Suppressor macrophage treated with lipopolysaccharide for 4 hours (primary cell): ENCODE measurements around the gene FGFBP3.
A peak's percentile ranks its signal among the peaks of the same experiment; 100 is the strongest.

Experiments
- DNase-seq: peaks from one replicate; pipeline ENCODE4 v3.0.0-alpha.2; 2020

The FGFBP3 gene

GRCh38 chr10:91901784-91902677 lies 7.3 kb downstream of the FGFBP3 start:
- peak; percentile 88 for DNase-seq

- no peak for DNase-seq
Measured at GRCh38 chr10:91897421-91897820, 11.9 kb downstream of the FGFBP3 start.

GRCh38 chr10:91896212-91896756 lies 13.0 kb downstream of the FGFBP3 start:
- DNase-seq = no peak

- DNase-seq = peak; percentile 60
Measured at GRCh38 chr10:91894261-91894685, 15.0 kb downstream of the FGFBP3 start.

GRCh38 chr10:91893051-91893450 lies 16.2 kb downstream of the FGFBP3 start:
- peak; percentile 50 for DNase-seq

GRCh38 chr10:91891125-91892001 lies 17.9 kb downstream of the FGFBP3 start:
- DNase-seq = peak; percentile 65

DNA sequence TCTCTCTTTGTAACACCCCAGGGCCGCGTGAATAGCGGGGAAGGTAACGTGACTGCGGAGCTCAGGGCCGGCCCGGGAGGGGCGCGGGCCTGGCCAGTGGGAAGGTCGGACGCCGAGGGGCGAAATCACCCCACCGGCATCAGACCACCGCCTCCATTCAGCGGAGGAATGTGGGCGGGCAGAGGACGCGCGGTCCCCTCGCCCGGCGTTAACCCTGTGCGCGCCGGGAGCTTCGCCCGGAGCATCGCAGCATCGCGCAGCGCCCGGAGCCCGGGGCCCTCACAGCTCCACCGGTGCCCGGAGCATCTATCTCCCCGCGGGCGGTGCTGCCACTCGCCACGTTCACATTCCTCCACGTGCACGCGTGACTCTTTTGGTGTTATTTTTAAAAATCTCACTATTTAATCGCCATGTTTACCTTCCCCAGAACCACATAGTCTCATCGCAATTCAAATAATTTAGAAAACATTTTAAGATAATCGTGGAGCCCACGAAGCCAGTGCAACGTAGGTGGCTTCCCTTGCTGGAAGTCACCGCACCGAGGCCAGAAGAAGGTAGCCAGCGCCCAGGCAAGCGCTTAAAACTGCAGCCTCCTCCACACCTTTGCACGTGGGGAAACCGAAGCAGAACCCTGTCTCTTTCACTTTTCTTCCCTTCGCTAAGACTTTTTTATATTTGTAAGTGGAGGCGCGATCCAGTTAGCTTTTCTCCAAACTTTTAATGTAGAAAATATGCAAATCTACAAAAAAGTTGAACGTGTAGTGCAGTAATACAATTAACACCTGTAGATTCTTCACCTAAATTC lies 21.8 kb downstream of the FGFBP3 start:
- DNase-seq = no peak

DNA sequence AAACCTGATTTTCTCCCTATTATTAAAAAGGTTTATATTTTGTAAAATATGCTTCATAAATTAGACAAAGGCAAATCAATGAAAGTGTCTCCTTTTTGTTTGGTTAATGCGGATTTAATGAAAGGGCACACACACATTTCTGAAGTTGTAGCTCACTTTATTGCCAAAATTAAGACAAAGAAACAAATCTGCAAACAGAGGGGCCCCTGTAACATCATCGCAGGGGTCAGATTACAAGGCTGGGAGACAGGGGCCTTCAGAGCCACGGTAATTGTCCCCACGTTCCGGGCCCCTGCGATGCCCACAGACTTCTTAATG lies 22.4 kb downstream of the FGFBP3 start:
- DNase-seq = no peak

- DNase-seq = no peak
Measured at GRCh38 chr10:91885362-91886079, 23.8 kb downstream of the FGFBP3 start.

DNA sequence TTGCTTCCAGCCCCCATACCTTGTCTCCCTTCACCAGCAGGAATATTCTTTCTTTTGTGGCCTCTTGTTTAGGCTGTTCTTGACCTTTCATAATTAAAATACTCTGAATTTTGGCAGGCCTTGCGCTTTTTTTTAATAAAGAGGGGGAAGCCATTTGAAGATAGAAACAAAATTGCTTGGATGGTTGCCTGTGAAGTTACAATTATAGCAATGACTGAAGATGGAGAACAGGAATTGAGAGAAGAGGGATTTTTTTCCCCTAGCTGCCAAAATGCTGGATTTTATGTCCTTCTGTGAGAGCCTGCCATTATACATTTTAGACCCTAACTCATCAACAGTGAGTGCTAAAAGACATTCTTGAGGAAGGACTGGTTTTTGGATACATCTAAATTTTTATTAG lies 24.8 kb downstream of the FGFBP3 start:
- DNase-seq = no peak

DNA sequence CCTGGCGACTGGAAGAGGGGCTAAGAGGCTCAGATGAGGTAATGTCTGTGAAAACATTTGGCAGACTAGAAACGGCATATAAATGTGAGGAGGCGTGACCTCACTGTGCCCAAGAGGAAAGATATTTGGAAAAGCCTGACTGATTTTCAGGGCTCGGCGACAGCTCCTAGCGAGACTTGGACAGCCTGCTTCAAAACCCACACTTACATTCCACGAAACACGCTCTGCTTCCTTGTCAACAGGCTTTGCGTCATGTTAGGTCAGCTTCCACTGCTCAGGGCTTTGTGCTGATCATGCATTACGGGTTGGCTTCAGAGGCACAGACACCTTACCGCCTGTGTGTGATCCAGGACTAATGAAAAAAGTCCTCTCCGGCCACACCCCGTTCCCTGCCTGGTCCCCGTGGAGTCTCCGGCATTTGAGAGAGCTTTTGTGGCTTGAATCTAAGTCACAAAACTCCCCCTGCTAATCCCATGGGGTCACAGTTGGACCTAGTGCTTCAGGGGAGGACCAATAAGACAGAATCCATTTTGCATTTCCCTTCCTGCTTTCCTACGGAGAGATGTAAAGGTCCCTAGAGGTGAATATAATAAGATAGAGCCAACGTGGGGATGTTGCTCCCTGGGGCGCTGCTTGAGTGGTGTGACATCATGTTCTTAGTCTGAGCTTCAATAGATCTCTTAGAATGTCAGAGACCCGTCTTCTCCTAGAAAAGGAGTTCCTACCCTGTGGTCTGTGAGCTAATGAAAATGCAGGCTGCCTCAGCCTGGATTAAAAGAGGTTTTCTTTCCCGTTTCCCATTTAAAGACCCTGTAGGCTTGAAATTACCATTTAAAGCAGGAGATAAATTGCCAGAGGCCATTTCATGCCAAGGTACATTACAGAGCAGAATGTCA lies 25.5 kb downstream of the FGFBP3 start:
- DNase-seq = no peak

GRCh38 chr10:91880310-91880709 lies 29.0 kb downstream of the FGFBP3 start:
- DNase-seq = no peak

GRCh38 chr10:91879515-91880170 lies 29.6 kb downstream of the FGFBP3 start:
- DNase-seq = no peak

- DNase-seq = no peak
Measured at GRCh38 chr10:91875779-91876178, 33.5 kb downstream of the FGFBP3 start.

- no peak for DNase-seq
Measured at GRCh38 chr10:91875156-91875555, 34.1 kb downstream of the FGFBP3 start.

DNA sequence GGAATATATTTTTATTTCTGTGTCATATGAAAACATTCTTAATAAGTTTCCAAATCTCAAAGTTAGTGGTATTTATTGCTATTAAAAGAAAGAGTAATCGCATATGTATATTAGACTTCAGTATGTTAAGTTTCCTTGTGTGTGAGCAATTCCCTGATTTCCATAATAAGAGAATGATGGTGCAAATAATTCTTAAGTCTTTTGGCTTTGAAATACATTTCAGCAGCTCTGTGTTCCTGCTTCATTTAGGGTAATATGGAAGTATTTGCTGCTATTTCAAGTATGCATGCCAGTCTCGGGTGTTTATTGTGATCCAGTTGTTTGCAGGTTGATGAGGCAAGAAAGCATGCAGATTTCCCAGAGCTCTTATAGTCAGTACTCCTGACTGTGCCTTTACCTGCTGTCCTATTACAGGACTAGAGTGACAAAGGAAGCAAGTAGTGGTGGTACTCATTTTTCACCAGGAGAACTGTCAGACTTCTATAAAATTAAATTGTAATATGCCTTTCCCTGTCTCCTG lies 43.7 kb downstream of the FGFBP3 start:
- no peak for DNase-seq

- DNase-seq = no peak
Measured at GRCh38 chr10:91864744-91865143, 44.5 kb downstream of the FGFBP3 start.

DNA sequence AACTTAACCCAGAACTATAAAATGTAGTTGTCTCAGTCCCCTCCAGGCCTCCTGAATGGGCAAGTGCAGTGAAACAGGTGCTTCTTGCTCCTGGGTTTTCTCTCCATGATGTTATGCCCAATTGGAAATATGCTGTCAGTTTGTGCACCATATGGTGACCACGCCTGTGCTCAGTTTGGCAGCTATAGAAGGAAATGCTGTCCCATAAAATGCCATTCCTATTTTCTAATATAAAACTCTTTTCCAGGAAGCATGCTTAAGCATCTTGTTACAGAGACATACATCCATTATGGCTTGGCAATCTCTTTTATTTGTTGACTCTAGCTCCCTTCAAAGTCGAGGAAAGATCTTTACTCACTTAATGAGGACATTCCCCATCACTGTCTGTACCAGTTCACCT lies 45.2 kb downstream of the FGFBP3 start:
- DNase-seq = no peak

- DNase-seq = no peak
Measured at GRCh38 chr10:91860885-91861284, 48.4 kb downstream of the FGFBP3 start.

GRCh38 chr10:91856637-91857036 lies 52.6 kb downstream of the FGFBP3 start:
- DNase-seq = no peak
